DND-41 (cell line): ENCODE data around the gene MSI2.

Source experiments
- EZH2 ChIP-seq: IDR thresholded peaks from 3 replicates; pipeline ENCODE4 v1.6.1; 2012; ENCODE audit warnings: borderline replicate concordance, low read depth, mild to moderate bottlenecking, moderate library complexity, low read length, inconsistent platforms; ENCODE audit not compliant: severe bottlenecking
- TF ChIP-seq, protein P1 (sequence below): IDR thresholded peaks from 2 replicates; pipeline ENCODE4 v1.5.1; 2012; ENCODE audit warnings: borderline replicate concordance, low read length, moderate library complexity, mild to moderate bottlenecking; ENCODE audit not compliant: poor library complexity, severe bottlenecking; ENCODE audit errors: extremely low read depth

DNA sequence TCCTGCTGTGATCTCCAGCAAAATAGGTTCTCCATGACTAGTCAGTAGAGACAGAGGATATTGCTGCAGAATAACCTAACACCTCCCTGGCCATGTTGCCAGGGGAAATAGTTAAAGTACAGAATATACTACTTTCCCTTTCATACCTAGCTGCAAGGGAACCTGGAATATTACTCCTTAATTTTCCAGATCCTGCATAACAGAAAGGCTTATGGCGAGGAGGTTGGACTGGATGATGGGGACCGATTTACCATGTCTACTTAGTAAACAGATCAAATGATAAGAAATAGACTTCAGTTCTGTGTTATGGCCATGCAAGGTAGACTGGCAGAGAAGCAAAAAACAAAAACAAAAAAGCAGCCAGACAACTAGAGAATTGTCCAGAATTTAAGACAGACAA lies 117.4 kb downstream of the MSI2 start:
- TF ChIP-seq, protein P1, sequence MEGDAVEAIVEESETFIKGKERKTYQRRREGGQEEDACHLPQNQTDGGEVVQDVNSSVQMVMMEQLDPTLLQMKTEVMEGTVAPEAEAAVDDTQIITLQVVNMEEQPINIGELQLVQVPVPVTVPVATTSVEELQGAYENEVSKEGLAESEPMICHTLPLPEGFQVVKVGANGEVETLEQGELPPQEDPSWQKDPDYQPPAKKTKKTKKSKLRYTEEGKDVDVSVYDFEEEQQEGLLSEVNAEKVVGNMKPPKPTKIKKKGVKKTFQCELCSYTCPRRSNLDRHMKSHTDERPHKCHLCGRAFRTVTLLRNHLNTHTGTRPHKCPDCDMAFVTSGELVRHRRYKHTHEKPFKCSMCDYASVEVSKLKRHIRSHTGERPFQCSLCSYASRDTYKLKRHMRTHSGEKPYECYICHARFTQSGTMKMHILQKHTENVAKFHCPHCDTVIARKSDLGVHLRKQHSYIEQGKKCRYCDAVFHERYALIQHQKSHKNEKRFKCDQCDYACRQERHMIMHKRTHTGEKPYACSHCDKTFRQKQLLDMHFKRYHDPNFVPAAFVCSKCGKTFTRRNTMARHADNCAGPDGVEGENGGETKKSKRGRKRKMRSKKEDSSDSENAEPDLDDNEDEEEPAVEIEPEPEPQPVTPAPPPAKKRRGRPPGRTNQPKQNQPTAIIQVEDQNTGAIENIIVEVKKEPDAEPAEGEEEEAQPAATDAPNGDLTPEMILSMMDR = no peak
- TF ChIP-seq EZH2 = no peak
